Loucy (cell line): ENCODE measurements around the gene ZNF860.

ENCODE experiments used
- H2AFZ ChIP-seq: fragments of 200-600 bp; sonication (generic); 2 replicates; pipeline ENCODE4 v1.6.0; 2016; ENCODE audit warnings: antibody characterized with exemption, mild to moderate bottlenecking, low read length, moderate library complexity
- H3F3A ChIP-seq: fragments of 200-600 bp; 2 replicates; pipeline ENCODE4 v1.6.0; 2016; ENCODE audit warnings: antibody characterized with exemption, low read depth, mild to moderate bottlenecking
- H3K27me3 ChIP-seq: fragments of 200-600 bp; sonication (generic); 2 replicates; pipeline ENCODE4 v1.6.1; 2014; ENCODE audit warnings: low read length, mild to moderate bottlenecking; ENCODE audit not compliant: insufficient read depth, poor library complexity, severe bottlenecking
- H3K36me3 ChIP-seq: fragments of 200-600 bp; sonication (generic); 2 replicates; pipeline ENCODE4 v1.6.1; 2016; ENCODE audit warnings: low read length; ENCODE audit not compliant: insufficient read depth
- H3K4me1 ChIP-seq: fragments of 200-600 bp; sonication (generic); 2 replicates; pipeline ENCODE4 v1.5.1; 2014; ENCODE audit warnings: low read length, mild to moderate bottlenecking; ENCODE audit not compliant: insufficient read depth, poor library complexity, severe bottlenecking
- H3K4me2 ChIP-seq: fragments of 200-600 bp; sonication (generic); 2 replicates; pipeline ENCODE4 v1.6.0; 2014; ENCODE audit warnings: antibody characterized with exemption, low read length, low read depth, mild to moderate bottlenecking; ENCODE audit not compliant: poor library complexity, severe bottlenecking
- H3K4me3 ChIP-seq: fragments of 200-600 bp; sonication (generic); 2 replicates; pipeline ENCODE4 v1.5.1; 2014; ENCODE audit warnings: low read length, mild to moderate bottlenecking, mixed read lengths; ENCODE audit not compliant: poor library complexity, severe bottlenecking
- H3K79me2 ChIP-seq: fragments of 200-600 bp; sonication (generic); 2 replicates; pipeline ENCODE4 v1.6.1; 2014; ENCODE audit warnings: low read length; ENCODE audit not compliant: insufficient read depth
- H3K9ac ChIP-seq: fragments of 200-600 bp; sonication (generic); 2 replicates; pipeline ENCODE4 v1.6.0; 2014; ENCODE audit warnings: mild to moderate bottlenecking, low read depth, low read length, moderate library complexity; ENCODE audit not compliant: poor library complexity, severe bottlenecking
- H3K9me2 ChIP-seq: fragments of 200-600 bp; sonication (generic); replicated peaks from 2 replicates; pipeline ENCODE4 v1.6.1; 2016; ENCODE audit warnings: low read depth, low read length, mixed read lengths
- H3K9me3 ChIP-seq: fragments of 200-600 bp; sonication (generic); 2 replicates; pipeline ENCODE4 v1.6.1; 2014; ENCODE audit warnings: mild to moderate bottlenecking, antibody characterized with exemption, low read length, low read depth; ENCODE audit not compliant: insufficient read depth
- H4K20me1 ChIP-seq: fragments of 200-600 bp; sonication (generic); 2 replicates; pipeline ENCODE4 v1.6.0; 2014; ENCODE audit warnings: antibody characterized with exemption, low read length, mild to moderate bottlenecking; ENCODE audit not compliant: insufficient read depth, poor library complexity, severe bottlenecking
- CTCF ChIP-seq: fragments of 200-600 bp; sonication (generic); conservative IDR thresholded peaks from 2 replicates; pipeline ENCODE4 v1.5.1; 2014; ENCODE audit warnings: mild to moderate bottlenecking, antibody characterized with exemption, low read length
- EZH2phosphoT487 ChIP-seq: fragments of 200-600 bp; IDR thresholded peaks from 2 replicates; pipeline ENCODE4 v1.6.1; 2018; ENCODE audit warnings: antibody characterized with exemption, mild to moderate bottlenecking, moderate library complexity, borderline replicate concordance

ZNF860 gene

GRCh38 chr3:31973081-31973480, 8.5 kb upstream of the ZNF860 start:
- Histone ChIP-seq H3K36me3 (no peaks in the 10 kb centered on the region), H3K27me3 (no peaks in the 10 kb centered on the region), H3K9me2 (no peaks in the 10 kb centered on the region), H2AFZ (no peak overlapping the region), H3F3A (no peaks in the 10 kb centered on the region), H3K9me3 (no peaks in the 10 kb centered on the region), H3K9ac (no peak overlapping the region), H3K4me1 (no peaks in the 10 kb centered on the region), H3K79me2 (no peaks in the 10 kb centered on the region), H4K20me1 (no peaks in the 10 kb centered on the region), H3K4me3 (no peak overlapping the region), H3K4me2 (no peak overlapping the region)
- TF ChIP-seq EZH2phosphoT487 (no peak), CTCF (no peak)

GRCh38 chr3:31973837-31974236, 7.7 kb upstream of the ZNF860 start:
- Histone ChIP-seq H3K9ac (no peak overlapping the region), H3K4me1 (no peaks in the 10 kb centered on the region), H3K27me3 (no peaks in the 10 kb centered on the region), H3K9me2 (no peaks in the 10 kb centered on the region), H3F3A (no peaks in the 10 kb centered on the region), H2AFZ (no peak overlapping the region), H3K79me2 (no peaks in the 10 kb centered on the region), H3K9me3 (no peaks in the 10 kb centered on the region), H3K4me2 (no peak overlapping the region), H3K4me3 (no peak overlapping the region), H3K36me3 (no peaks in the 10 kb centered on the region), H4K20me1 (no peaks in the 10 kb centered on the region)
- no peak for TF ChIP-seq EZH2phosphoT487
- TF ChIP-seq CTCF: no peak

GRCh38 chr3:31974471-31974870, 7.1 kb upstream of the ZNF860 start:
- no peaks in the 10 kb centered on the region for H3F3A ChIP-seq
- H3K36me3 ChIP-seq: no peaks in the 10 kb centered on the region
- no peak overlapping the region for H3K4me2 ChIP-seq
- no peak overlapping the region for H3K4me3 ChIP-seq
- TF ChIP-seq CTCF (no peak), EZH2phosphoT487 (no peak)
- no peaks in the 10 kb centered on the region for H4K20me1 ChIP-seq
- no peaks in the 10 kb centered on the region for H3K9me2 ChIP-seq
- no peak overlapping the region for H3K9ac ChIP-seq
- no peak overlapping the region for H2AFZ ChIP-seq
- H3K27me3 ChIP-seq: no peaks in the 10 kb centered on the region
- H3K9me3 ChIP-seq: no peaks in the 10 kb centered on the region
- H3K4me1 ChIP-seq: no peaks in the 10 kb centered on the region
- no peaks in the 10 kb centered on the region for H3K79me2 ChIP-seq
